Activated CD8-positive, alpha-beta memory T cell treated with anti-CD3 and anti-CD28 coated beads for 24 hours (primary cell): ENCODE data around the gene MSH3.
"Not testable (repeated sequence)": the region's sequence is repeated elsewhere in the genome, so short reads cannot be mapped to it uniquely, and the experiment has no call there.

Experiments
- DNase-seq: peaks from one replicate; pipeline ENCODE4 v3.0.0-alpha.2; 2020

Gene MSH3

DNA sequence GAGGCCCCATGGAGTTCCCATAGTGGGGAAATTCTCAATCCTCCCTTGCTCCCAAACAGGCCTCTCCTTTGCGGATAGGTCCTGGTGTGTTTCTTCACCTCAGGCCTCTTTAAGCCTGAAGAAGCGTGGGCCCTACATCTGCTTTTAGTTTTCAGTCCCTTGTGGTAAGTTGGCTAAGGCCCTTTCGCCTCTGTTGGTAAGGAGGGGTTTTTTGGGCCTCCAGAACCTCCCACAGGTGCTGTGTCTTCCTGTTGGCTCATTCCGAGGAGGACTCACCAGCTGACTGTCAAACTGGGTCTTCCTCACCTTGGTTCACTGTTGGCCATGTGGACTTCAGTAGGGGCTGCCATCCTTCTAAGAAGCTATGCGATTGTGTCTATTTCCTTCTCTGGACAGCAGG lies 56.8 kb downstream of the MSH3 start:
- DNase-seq: no peak

DNA sequence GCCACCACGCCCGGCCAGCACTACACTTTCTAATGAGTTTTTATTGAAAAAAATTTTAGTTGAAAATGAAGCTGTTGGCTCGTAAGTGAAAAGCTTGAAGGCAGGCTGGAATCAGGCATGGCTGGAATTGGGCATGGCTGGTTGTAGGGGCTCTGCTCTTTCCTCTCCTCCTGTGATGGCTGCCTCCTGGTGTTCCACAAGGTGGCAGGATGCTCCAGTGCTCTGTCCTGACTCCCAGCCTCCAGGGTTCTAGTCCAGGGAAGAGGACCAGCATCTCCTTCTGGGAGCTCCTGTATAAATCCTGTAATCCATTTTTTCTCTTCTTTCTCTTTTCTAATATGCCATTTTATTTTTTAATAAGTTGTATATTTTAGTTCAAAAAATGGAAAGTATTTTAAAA lies 57.5 kb downstream of the MSH3 start:
- DNase-seq: no peak

DNA sequence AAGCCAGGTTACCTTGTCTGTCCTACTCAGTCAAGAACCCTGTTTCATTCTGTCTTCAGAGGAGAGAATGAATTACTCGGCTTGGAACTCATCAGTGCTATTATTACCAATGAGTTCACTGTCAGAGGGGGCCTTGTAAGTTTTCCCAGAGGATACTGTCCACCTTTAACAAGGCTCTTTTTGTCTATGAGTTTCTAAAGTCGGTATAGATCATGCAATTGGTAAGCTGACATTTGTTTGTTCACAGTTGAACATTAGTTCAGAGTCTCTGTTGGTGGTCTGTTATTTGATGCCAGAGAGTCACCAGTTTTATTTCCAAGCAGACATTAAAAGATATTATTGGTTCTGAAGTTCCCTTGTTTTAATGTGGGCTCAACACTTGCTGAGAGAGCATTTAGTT lies 58.5 kb downstream of the MSH3 start:
- no peak for DNase-seq

DNA sequence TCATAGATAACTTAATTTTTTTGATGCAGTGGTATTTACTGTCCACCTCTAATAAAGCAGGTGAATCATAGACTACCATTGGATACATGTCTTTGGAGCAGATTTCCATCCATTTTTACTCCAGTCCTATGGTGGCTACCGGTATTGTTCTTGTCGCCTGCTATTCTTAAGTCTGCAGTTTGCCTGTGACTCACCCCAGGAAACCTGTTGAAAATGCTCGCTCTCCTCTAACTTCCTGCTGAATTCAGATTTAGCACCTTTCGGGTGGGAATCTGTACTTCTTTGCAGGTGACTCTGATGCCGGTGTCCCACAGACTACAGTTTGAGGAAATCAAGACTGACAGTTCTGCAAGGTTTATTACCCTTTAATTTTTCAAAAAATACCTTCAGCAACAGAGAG lies 59.2 kb downstream of the MSH3 start:
- DNase-seq: no peak

DNA sequence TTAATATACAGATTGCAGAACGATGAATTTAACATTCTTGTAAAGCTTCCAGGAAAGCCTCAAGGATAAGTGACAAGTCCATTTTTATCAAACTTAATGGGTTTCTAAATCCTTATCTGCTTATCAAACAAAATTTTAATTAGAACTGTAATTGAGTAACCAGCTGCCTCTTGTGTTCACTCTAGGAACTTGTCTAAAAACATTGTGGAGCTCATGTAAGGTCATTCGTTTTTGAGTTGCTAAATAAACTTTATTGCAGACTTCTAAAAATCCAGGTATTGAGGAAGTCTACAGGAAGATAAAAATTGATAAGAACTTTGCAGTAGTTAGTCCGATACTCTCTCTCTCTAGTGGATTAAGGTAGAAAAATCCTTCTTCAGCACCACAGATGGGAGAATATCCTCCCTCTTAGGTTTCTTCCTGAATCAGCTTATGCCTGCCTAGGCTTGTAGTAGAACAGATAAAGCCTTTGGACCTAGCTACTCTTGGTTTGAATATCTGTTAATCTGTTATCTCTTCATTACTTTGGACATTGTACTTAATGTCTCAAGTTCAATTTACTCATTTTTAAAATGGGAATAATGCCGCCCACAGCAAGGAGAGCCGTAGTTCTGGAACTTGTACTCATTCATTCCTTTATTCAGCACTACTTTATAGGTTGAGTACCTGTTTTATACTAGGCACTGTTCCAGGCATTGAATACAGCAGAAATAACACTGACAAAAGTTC lies 60.3 kb downstream of the MSH3 start:
- DNase-seq: no peak

DNA sequence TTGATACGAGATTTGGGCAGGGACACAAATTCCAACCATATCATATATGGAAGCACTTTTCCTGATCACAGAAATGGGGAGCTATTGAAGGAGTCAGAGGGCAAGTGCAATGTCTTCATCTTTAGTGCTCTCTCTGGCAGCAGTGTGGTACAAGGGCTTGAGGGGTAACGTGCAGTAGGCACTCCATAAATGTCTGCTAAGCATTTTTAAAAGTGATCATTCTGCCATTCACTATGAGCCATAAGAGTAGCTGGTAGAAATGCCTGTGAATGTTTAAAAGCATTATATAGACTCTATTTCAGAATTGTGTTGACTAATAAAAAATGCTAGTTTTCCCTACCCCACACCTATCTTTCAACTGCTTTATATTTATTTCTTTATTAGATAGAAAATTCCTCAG lies 61.4 kb downstream of the MSH3 start:
- no peak for DNase-seq

DNA sequence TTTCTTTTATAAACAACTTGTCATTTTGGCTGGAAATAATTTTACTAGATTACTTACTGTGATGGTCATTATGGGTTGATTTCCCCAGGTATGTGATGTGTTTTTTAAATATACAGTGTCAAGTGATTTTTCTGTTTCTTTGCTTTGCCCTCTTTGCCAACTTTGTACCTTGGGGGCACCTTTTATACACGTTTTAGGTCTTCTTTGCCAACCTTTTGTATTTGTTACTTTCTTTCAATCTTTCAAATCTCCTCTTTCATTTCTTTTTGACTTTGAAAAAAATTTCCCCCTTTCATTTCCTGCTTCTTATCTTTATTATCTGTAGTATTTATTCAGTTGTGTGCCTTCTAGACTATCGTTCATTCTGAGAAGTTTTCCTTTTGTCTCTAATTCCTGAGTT lies 65.7 kb downstream of the MSH3 start:
- DNase-seq: no peak

DNA sequence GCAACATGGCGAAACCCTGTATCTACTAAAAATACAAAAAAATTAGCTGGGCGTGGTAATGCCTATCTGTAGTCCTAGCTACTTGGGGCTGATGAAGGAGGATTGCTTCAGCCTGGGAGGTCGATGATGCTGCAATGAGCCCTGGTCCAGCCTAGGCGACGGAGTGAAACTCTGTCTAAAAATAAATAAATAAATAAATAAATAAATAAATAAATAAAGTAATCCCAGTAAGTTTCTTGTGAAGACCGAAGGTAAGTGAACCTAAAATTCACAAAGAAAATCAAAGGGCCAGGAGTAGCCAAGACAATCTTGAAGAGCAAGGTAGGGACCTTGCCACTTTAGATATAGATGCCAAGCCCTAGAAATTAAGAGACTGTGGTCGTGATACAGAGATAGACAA lies 68.5 kb downstream of the MSH3 start:
- no peak for DNase-seq

DNA sequence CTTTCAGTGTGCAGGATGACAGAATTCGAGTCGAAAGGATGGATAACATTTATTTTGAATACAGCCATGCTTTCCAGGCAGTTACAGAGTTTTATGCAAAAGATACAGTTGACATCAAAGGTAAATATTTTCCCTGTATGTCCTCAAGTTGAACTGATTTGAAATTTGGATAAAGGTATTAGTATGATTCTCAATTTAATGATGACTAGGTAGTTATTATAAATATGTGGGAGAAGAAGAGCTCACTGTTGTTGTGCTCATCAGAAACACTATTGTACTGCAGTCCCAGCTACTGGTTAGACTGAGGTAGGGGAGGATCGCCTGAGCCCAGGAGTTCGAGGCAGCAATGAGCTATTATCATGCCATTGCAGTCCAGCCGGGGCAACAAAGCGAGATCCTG lies 71.0 kb downstream of the MSH3 start:
- DNase-seq: no peak

DNA sequence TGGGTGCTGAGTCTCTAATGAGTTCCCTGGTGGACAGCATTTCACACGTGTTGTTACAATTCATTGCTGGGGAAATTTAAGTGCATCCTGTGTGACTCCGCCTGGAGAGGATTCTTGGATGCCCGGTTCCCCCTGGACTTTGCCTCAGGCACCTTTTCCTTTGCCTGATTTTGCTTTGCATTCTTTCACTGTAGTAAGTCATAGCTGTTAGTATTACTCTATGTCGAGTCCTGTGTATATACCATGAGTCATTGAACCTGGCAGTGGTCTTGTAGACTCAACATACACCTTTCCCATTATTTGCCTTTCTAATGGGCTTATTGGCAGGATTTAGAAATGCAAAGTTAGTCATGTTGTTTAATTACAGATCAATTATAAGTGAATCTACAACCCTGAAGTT lies 82.3 kb downstream of the MSH3 start:
- DNase-seq: no peak

DNA sequence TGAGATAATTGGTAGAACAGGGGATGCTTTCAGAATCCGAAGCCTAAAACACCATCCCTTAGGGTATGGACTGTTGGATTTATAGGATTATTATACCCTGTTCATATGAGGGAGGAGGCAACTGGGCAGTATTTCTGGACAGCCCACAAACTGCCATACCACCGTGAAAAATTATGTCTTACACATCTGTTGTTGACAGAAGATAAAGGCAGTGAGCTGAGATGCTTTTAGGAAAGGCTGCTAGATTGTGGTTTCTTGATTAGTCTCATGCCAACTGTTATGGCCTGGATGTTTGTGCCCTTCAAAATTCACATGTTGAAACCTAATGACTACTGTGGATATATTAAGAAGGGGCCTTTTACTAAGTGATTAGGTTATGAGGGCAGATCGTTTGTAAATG lies 84.0 kb downstream of the MSH3 start:
- no peak for DNase-seq

DNA sequence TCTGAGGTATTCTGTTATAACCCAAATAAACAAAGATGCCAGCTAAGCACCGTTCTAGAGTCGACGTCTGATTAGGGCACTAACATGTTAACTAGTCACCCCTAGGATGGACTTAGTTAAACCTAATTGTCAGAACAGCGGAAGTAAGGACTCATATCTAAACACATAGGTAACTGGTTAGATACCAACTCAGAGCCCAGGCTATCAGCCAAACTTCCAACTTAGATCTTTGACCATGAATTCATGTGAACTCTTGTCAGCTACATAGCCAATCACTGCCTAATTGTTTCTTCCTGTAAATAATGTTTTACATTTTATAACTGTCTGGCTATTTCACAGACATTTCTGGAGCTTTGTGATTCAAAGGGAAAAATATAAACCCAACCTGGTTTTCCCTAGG lies 84.6 kb downstream of the MSH3 start:
- no peak for DNase-seq

DNA sequence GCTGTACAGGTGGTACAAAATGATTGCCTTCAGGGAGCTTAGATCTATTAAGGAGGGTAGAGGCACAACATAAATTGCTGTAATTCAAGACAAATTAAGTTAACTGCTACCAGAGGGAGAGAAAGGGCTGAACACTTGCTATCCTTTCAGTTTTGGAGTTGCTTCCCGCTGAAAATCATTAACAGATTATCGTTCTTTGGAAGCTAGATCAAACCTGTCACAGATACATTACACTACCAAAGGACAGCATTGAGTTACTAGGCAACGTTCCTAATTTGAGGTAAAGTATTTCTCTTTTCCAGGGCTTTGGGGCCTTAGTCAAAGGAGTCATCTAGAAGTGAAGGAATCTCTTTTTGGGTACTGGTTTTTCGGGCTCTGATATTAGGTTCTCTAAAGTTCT lies 85.0 kb downstream of the MSH3 start:
- DNase-seq: no peak

DNA sequence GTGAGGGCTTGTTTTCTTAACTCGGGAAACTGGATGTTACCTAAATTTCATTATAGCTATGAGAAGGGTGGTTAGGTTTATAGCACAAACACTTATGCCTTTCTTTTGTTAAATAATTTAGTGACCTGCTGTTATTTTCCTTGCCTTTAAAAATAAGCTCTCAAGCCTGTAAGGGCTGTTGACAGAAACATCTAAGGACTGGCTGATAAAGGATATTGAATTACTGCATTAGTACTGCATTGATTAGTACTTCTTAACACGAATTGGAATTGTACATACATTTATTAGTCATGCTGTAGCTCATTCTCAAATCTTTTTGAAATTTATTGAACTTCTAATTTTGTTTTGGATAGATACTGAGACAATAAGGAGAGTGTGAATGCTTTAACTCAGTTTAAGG lies 85.4 kb downstream of the MSH3 start:
- no peak for DNase-seq

DNA sequence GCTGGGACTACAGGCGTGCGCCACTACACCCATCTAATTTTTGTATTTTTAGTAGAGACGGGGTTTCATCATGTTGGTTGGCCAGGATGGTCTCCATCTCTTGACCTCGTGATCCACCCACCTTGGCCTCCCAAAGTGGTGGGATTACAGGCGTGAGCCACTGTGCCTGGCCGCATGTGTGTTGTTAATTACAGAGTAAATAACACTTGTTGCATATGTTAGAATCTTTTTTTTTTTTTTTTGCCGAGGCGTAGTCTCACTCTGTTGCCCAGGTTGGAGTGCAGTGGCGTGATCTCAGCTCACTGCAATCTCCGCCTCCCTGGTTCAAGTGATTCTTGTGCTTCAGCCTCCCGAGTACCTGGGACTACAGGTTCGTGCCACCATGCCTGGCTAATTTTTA lies 86.0 kb downstream of the MSH3 start:
- not testable (repeated sequence) for DNase-seq

DNA sequence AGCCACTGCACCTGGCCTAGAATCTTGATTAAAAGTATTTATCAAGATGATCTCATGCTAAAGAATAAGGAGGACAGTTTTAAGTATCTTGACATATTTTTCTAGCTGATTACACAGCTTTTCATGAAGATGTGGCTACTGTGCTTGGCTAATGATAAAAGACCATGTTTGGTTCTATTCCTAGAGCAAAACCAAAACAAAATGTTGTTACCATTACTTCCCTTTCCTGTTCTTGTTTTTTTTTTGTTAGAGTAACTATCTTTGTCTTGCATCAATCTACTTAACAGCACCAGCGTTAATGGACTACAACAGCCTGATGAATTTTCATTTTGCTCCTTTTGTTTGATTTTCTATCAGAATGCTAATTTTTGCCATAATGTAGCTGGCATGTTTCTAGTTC lies 86.5 kb downstream of the MSH3 start:
- no peak for DNase-seq

DNA sequence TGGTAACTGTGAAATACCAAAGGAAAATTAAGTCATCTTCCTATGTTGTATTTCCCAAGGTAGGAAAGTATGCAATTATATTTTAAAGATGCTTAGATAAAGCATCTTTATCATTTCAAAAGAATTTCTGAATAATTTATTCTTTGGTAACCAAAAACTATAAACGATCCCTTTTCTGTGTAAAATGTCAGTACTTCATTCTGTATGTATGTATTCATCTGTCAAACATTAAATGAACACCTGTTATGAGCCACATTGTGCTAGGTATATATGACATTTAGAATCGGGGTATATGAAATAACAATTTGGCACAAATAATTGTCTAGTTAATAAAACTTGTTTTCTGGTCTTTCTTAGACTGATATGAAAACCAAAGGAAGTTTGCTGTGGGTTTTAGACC lies 89.7 kb downstream of the MSH3 start:
- no peak for DNase-seq

DNA sequence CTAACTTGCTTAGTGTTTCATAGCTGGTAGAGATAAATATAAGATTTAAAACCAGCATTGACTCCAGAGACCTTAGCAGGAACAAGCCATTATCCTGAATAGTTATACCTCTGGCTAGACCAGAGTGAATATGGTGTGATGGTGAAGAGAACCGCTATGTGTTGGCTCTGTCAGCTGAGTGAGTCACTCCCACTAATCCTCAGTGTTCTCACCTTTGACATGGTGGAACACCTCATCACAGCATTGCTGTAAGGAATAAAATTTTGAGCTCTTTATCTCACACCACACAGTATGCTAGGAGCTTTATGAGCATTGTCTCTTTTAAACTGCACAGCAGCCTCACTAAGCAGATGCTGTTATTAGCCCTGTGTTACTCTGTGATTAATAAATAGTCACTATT lies 91.0 kb downstream of the MSH3 start:
- DNase-seq: no peak

DNA sequence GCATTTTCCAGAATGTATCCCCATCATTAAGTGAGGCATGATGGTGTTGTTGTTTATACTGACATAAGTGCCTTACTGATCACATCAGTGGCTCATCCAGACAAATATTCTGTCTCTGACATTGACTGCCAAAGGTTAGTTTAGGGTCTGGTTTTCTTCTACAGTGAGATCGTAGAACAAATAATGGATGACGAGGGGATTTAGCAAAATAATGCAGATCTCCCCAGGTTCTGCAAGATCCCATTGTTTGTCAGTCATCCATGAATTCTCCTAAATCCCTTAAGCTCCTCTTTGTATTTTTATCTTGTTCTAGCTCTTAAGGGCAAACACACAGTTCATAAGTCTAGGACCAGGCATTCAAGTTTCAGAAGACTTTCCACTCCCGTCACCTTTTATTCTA lies 93.5 kb downstream of the MSH3 start:
- no peak for DNase-seq

DNA sequence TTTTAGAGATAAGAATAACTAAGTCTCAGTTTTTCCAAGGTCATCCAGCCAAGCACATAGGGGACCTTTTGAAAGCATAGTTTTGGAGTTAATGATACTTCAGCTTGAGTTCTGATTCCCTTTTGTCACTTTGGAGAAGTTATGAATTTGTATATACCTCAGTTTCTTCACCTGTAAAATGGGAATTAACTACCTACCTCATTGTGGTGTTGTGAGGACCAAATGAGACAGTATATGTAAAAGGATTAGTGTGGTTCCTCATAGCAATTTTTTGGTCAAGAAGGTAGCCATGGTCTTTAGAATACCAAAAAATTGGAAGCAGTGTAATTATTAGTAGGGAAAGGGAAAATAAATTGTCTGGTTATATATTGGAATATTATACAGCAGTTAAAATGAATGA lies 98.0 kb downstream of the MSH3 start:
- DNase-seq: no peak

DNA sequence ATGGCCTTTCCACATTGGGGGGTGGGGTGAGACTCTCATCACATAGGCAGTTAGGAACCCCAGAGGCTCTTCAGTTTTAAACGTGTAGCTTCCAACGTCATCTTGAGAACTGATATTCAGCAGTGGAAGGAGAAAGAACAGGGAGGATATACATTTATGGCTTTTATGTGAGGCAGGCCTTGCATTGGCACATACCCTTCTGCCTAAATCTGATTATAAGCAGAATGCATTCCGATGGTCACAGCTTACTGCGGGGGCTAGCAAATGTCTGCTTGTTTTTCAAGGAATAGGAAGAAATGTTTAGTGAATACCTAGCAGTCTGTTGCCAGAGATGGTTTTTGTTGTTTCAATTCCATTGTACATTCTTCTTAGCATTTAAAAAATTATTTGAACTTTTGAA lies 99.3 kb downstream of the MSH3 start:
- DNase-seq: no peak

DNA sequence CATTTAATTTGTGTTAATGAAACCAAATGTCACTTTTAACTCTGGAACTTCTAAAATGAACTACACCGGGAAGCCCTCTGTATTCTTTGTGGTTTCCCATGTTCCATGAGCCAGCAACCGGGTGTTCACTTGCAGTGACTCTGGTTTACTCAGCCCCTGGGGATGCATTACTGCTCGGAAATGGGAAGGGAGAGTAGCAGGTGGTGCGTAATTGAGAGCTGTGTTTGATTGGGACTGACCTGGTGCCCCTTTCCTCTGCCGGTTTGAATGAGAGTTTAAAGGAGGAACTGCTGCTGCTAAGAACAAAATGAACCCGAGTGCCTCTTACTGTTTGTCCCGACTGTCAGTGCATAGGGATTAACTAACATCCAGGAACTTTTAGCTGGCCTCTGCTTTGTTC lies 100.4 kb downstream of the MSH3 start:
- peak; percentile 70 for DNase-seq

DNA sequence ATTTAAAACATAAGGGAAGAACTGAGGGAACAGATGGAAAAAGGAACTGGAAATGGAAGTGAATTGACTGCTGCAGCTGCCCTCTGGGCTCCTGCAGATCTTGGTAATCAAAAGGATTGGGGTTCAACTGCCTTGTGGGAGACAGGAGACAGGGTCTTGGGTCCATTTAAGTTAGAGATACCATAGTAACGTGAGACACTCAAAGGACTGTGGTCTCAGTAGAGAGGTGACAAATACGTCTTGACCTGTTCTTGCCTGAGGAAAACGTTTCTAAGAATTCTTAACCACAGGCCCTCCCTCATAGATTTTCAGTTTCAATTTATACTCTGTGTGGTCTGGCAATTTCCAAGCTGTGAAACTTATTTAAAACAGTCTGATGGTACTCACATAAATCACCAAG lies 101.2 kb downstream of the MSH3 start:
- DNase-seq: peak; percentile 72

DNA sequence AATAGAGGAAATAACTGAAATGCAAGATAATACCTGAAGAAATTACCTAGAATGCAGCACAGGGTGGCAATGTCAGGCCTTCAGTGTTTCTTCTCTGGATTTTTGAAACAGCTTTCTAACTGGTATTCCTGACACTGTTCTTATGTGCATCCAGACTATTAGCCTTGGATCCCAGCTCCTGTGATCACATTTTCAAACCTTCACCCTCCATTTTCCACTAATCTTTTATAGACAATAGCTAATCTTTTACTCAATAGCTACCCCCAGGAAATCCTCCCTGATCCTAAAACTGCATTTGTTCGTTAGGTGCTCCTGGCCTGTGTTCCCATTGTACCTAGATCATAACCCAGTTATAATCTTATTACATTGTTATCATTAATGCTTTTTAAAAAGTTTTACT lies 101.8 kb downstream of the MSH3 start:
- no peak for DNase-seq

DNA sequence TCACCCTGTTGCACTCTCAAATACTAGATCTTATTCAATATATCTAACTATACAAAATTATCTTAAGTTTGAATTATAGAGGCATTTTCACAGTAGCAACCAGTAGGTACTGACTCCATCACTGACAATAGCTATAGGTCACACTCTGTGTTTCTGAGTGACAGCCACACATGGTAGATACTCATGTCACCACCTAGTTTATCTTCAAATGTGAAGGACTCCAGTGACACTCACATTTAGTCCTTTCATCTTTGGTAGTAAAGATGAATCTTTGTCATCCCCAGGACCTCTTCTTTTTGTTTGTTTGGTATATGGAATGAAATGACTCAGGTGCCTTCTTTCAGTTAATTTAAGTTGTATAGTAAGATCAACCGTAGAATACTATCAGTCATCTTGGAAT lies 102.8 kb downstream of the MSH3 start:
- no peak for DNase-seq
